Liver (tissue), 9 donors: Measurements from ENCODE around the gene NOC2L. TPM values are rescaled to one million over a fixed set of nuclear protein-coding genes. Genes with fewer than 3 reads are reported as not detected.
"Not testable (repeated sequence)": the region's sequence is repeated elsewhere in the genome, so short reads cannot be mapped to it uniquely, and the experiment has no call there.

Source experiments
- DNase-seq: peaks from one replicate; pipeline ENCODE4 v3.0.0-alpha.2; 2017; ENCODE audit warnings: low spot score
- H3K27ac ChIP-seq, 2 donors: one replicate each; pipeline ENCODE4 v1.7.0; 2013; ENCODE audit warnings: inconsistent platforms in 2 of 2, low read length in 2 of 2, control low read depth in 1 of 2, low read depth in 1 of 2, mild to moderate bottlenecking in 1 of 2
- H3K27me3 ChIP-seq, 4 donors: one replicate each; pipeline versions ENCODE4 v1.6.1 to v1.7.0; 2013; ENCODE audit warnings: low read length in 3 of 4, inconsistent platforms in 1 of 4, mild to moderate bottlenecking in 1 of 4, moderate library complexity in 1 of 4; ENCODE audit not compliant: control insufficient read depth in 4 of 4, insufficient read depth in 4 of 4
- H3K36me3 ChIP-seq, 4 donors: one replicate each; pipeline versions ENCODE4 v1.6.1 to v1.7.0; 2013; ENCODE audit warnings: low read length in 3 of 4, mild to moderate bottlenecking in 3 of 4, low read depth in 1 of 4, moderate library complexity in 1 of 4; ENCODE audit not compliant: control insufficient read depth in 4 of 4, insufficient read depth in 3 of 4
- H3K4me1 ChIP-seq, 4 donors: one replicate each; pipeline versions ENCODE4 v1.6.1 to v1.7.0; 2013; ENCODE audit warnings: low read length in 3 of 4, mild to moderate bottlenecking in 3 of 4, moderate library complexity in 1 of 4; ENCODE audit not compliant: control insufficient read depth in 4 of 4, insufficient read depth in 4 of 4
- H3K4me3 ChIP-seq, 3 donors: one replicate each; pipeline versions ENCODE4 v1.6.1 to v1.7.0; 2013; ENCODE audit warnings: low read length in 3 of 3, control low read depth in 1 of 3, low read depth in 1 of 3, mild to moderate bottlenecking in 1 of 3
- H3K9ac ChIP-seq, 2 donors: one replicate each; pipeline ENCODE4 v1.7.0; 2013; ENCODE audit warnings: low read length in 2 of 2, mild to moderate bottlenecking in 2 of 2, moderate library complexity in 2 of 2, control low read depth in 1 of 2, low read depth in 1 of 2
- H3K9me3 ChIP-seq, 4 donors: one replicate each; pipeline versions ENCODE4 v1.6.1 to v1.7.0; 2013; ENCODE audit warnings: low read length in 3 of 4; ENCODE audit not compliant: control insufficient read depth in 4 of 4
- ATF3 ChIP-seq: IDR thresholded peaks from 2 replicates; pipeline ENCODE4 v1.6.1; 2016; ENCODE audit warnings: antibody characterized with exemption
- CTCF ChIP-seq: fragments of 150-350 bp; IDR thresholded peaks from 2 replicates; pipeline ENCODE4 v1.5.1; 2017; ENCODE audit warnings: improper control_type of control experiment, low read depth, low read length; ENCODE audit not compliant: missing input control
- FOXA1 ChIP-seq: IDR thresholded peaks from 2 replicates; pipeline ENCODE4 v1.6.1; 2016; ENCODE audit warnings: antibody characterized with exemption
- GABPA ChIP-seq, 2 donors: IDR thresholded peaks in 1 of 2; conservative IDR thresholded peaks in 1 of 2; 2 replicates each; pipeline ENCODE4 v1.6.1; 2016; ENCODE audit warnings: antibody characterized with exemption in 2 of 2, mild to moderate bottlenecking in 1 of 2, moderate library complexity in 1 of 2
- HNF4A ChIP-seq, 2 donors: conservative IDR thresholded peaks; 2 replicates each; pipeline ENCODE4 v1.6.1; 2016; ENCODE audit warnings: antibody characterized with exemption in 2 of 2, mild to moderate bottlenecking in 2 of 2
- JUND ChIP-seq, 2 donors: IDR thresholded peaks; 2 replicates each; pipeline ENCODE4 v1.6.1; 2016; ENCODE audit warnings: antibody characterized with exemption in 2 of 2
- MAX ChIP-seq: IDR thresholded peaks from 2 replicates; pipeline ENCODE4 v1.6.1; 2016; ENCODE audit warnings: antibody characterized with exemption
- NR2F2 ChIP-seq: IDR thresholded peaks from 2 replicates; pipeline ENCODE4 v1.6.1; 2016; ENCODE audit warnings: antibody characterized with exemption
- RAD21 ChIP-seq, 2 donors: IDR thresholded peaks; 2 replicates each; pipeline ENCODE4 v1.6.1; 2016; ENCODE audit warnings: antibody characterized with exemption in 2 of 2, mild to moderate bottlenecking in 2 of 2
- RXRA ChIP-seq, 2 donors: IDR thresholded peaks; 2 replicates each; pipeline ENCODE4 v1.6.1; 2017 to 2018; ENCODE audit warnings: antibody characterized with exemption in 2 of 2, mild to moderate bottlenecking in 1 of 2
- SP1 ChIP-seq: IDR thresholded peaks from 2 replicates; pipeline ENCODE4 v1.6.1; 2018; ENCODE audit warnings: antibody characterized with exemption, mild to moderate bottlenecking
- TAF1 ChIP-seq: conservative IDR thresholded peaks from 2 replicates; pipeline ENCODE4 v1.6.1; 2016; ENCODE audit warnings: antibody characterized with exemption, mild to moderate bottlenecking
- YY1 ChIP-seq: IDR thresholded peaks from 2 replicates; pipeline ENCODE4 v1.6.1; 2016; ENCODE audit warnings: antibody characterized with exemption, mild to moderate bottlenecking
- ZBTB33 ChIP-seq: IDR thresholded peaks from 2 replicates; pipeline ENCODE4 v1.6.1; 2016; ENCODE audit warnings: antibody characterized with exemption
- WGBS: extraction: QIAGEN DNeasy Blood & Tissue Kit; methylation state at CpG from one replicate; pipeline ENCODE4 v1.1.7; 2013; 5-methylcytosine and 5-hydroxymethylcytosine counted together
- polyA plus RNA-seq, 2 donors: library from polyadenylated mRNA; stranded (reverse) in 1 of 2; unstranded in 1 of 2; fragments of 200-250 nt in 1 of 2; fragments of >200 nt in 1 of 2; fragmentation: Nextera tagmentation in 1 of 2; extraction: Ambion mirVana in 1 of 2; gene quantifications; one replicate each; pipeline versions ENCODE4 v1.2.1 to v1.2.3, GENCODE V29; 2013 to 2015
- total RNA-seq, 2 donors: library from RNA; depleted of rRNA; stranded (reverse); fragments of >200 nt; gene quantifications; one replicate each; pipeline ENCODE4 v1.2.3, GENCODE V29; 2014
- donor health status: healthy.
- donor health status: healthy.
- donor health status: healthy.
- donor health status: healthy.
- donor health status: healthy.

The NOC2L gene
- total and polyA plus RNA-seq, 4 donors = 17.1 to 34.5 (median 30.0) TPM

GRCh38 chr1:992362-992761 is 33.3 kb upstream of the NOC2L start (continued):
- TF ChIP-seq CTCF (no peak), FOXA1 (no peak), ATF3 (no peak)

GRCh38 chr1:991895-992294 is 32.8 kb upstream of the NOC2L start:
- no peak for TF ChIP-seq YY1
- no peak for TF ChIP-seq RAD21 (IDR thresholded peaks at IDR 0.05)
- TF ChIP-seq CTCF = no peak
- no peak for TF ChIP-seq GABPA (IDR thresholded peaks at IDR 0.05 in 1 of 2, conservative IDR thresholded peaks at IDR 0.05 in 1 of 2)
- TF ChIP-seq JUND (IDR thresholded peaks at IDR 0.05) = no peak
- TF ChIP-seq RXRA (IDR thresholded peaks at IDR 0.05) = no peak
- TF ChIP-seq HNF4A (conservative IDR thresholded peaks at IDR 0.05) = no peak
- TF ChIP-seq ZBTB33 = no peak
- no peak for TF ChIP-seq FOXA1
- TF ChIP-seq TAF1 = no peak
- no peak for TF ChIP-seq SP1
- TF ChIP-seq NR2F2 = no peak
- TF ChIP-seq MAX = no peak
- Histone ChIP-seq H3K4me1 (no peaks in the 10 kb centered on the region), H3K9ac (no peak overlapping the region), H3K4me3 (no peak overlapping the region), H3K27ac (no peak overlapping the region), H3K36me3 (peaks cover 0 to 1% (median 0%) of the 10 kb centered on the region in 4 donors), H3K9me3 (peaks cover 0 to 6% (median 4%) of the 10 kb centered on the region in 4 donors), H3K27me3 (no peaks in the 10 kb centered on the region)
- DNase-seq = no peak
- 94% methylated on average over 10 of the region's 10 CpGs for WGBS

GRCh38 chr1:991275-991674 is 32.2 kb upstream of the NOC2L start:
- not testable (repeated sequence) for H3K4me1 ChIP-seq, DNase-seq, H3K9me3 ChIP-seq, H3K4me3 ChIP-seq, H3K9ac ChIP-seq, H3K27me3 ChIP-seq, H3K27ac ChIP-seq, H3K36me3 ChIP-seq
- WGBS = 95% methylated on average over 6 of the region's 6 CpGs

- not testable (repeated sequence) for H3K9ac ChIP-seq, H3K4me1 ChIP-seq, H3K4me3 ChIP-seq, H3K36me3 ChIP-seq, H3K27ac ChIP-seq, H3K9me3 ChIP-seq, DNase-seq, H3K27me3 ChIP-seq
- 86% methylated on average over 5 of the region's 5 CpGs for whole genome bisulfite sequencing
Measured at GRCh38 chr1:988061-988460, 29.0 kb upstream of the NOC2L start.
